Ascending aorta (tissue), 2 donors: Measurements from ENCODE around the gene MYLK3. TPM values are rescaled to one million over a fixed set of nuclear protein-coding genes. Genes with fewer than 3 reads are reported as not detected.
A peak's percentile ranks its signal among the peaks of the same experiment; 100 is the strongest.

Experiments used
- DNase-seq, 2 donors: peaks; one replicate each; pipeline ENCODE4 v3.0.0-alpha.2; 2019; ENCODE audit warnings: low spot score in 2 of 2
- H3K27ac ChIP-seq, 2 donors: fragments of 200-600 bp; sonication (generic); one replicate each; pipeline ENCODE4 v1.5.1; 2016 to 2017; ENCODE audit warnings: mild to moderate bottlenecking in 1 of 2
- H3K27me3 ChIP-seq: fragments of 200-600 bp; sonication (generic); one replicate; pipeline ENCODE4 v1.5.1; 2017
- H3K36me3 ChIP-seq, 2 donors: fragments of 200-600 bp; sonication (generic); one replicate each; pipeline ENCODE4 v1.5.1; 2016
- H3K4me1 ChIP-seq, 2 donors: fragments of 200-600 bp; sonication (generic); one replicate each; pipeline ENCODE4 v1.5.1; 2016 to 2017; ENCODE audit warnings: mild to moderate bottlenecking in 1 of 2
- H3K4me3 ChIP-seq, 2 donors: fragments of 200-600 bp; sonication (generic); one replicate each; pipeline ENCODE4 v1.5.1; 2016 to 2017; ENCODE audit warnings: mild to moderate bottlenecking in 1 of 2
- H3K9me3 ChIP-seq, 2 donors: fragments of 200-600 bp; sonication (generic); one replicate each; pipeline ENCODE4 v1.5.1; 2016
- intact Hi-C: fragments of 100-400 bp; cut with DNase I; formaldehyde crosslinking; loops from one replicate; pipeline ENCODE4 v1.15.1; 2023
- total RNA-seq: library from RNA; depleted of rRNA; stranded (reverse); fragments of >200 nt; gene quantifications from one replicate; pipeline ENCODE4 v1.1.0, GENCODE V29; 2016
- TF ChIP-seq, protein P1 (sequence below), 3 experiments: fragments of 200-600 bp in 2 of 3; fragments of 450-650 bp in 1 of 3; sonication (generic) in 2 of 3; IDR thresholded peaks; one replicate each; pipeline ENCODE4 v1.5.1; 2016 to 2019; ENCODE audit warnings: antibody characterized with exemption in 3 of 3, mild to moderate bottlenecking in 1 of 3, moderate library complexity in 1 of 3

MYLK3 gene
- total RNA-seq, 1 donor from 2014 or later = not detected

GRCh38 chr16:46693598-46693997, 54.5 kb downstream of the MYLK3 start:
- no peaks in the 10 kb centered on the region for H3K9me3 ChIP-seq
- no peaks in the 10 kb centered on the region for H3K27me3 ChIP-seq
- H3K27ac ChIP-seq = no peak overlapping the region
- peaks cover 7 to 9% of the 10 kb centered on the region in 2 donors for H3K4me1 ChIP-seq
- TF ChIP-seq, protein P1, sequence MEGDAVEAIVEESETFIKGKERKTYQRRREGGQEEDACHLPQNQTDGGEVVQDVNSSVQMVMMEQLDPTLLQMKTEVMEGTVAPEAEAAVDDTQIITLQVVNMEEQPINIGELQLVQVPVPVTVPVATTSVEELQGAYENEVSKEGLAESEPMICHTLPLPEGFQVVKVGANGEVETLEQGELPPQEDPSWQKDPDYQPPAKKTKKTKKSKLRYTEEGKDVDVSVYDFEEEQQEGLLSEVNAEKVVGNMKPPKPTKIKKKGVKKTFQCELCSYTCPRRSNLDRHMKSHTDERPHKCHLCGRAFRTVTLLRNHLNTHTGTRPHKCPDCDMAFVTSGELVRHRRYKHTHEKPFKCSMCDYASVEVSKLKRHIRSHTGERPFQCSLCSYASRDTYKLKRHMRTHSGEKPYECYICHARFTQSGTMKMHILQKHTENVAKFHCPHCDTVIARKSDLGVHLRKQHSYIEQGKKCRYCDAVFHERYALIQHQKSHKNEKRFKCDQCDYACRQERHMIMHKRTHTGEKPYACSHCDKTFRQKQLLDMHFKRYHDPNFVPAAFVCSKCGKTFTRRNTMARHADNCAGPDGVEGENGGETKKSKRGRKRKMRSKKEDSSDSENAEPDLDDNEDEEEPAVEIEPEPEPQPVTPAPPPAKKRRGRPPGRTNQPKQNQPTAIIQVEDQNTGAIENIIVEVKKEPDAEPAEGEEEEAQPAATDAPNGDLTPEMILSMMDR (IDR thresholded peaks at IDR 0.05) = no peak
- H3K36me3 ChIP-seq = no peaks in the 10 kb centered on the region
- no peak overlapping the region for H3K4me3 ChIP-seq
- intact Hi-C loops = no loop called here
- DNase-seq = no peak

GRCh38 chr16:46691726-46692125, 56.4 kb downstream of the MYLK3 start:
- H3K27ac ChIP-seq = no peak overlapping the region
- TF ChIP-seq, protein P1 (IDR thresholded peaks at IDR 0.05) = no peak
- H3K4me3 ChIP-seq = no peak overlapping the region
- no peaks in the 10 kb centered on the region for H3K9me3 ChIP-seq
- no peak for DNase-seq
- H3K4me1 ChIP-seq = peaks cover 7 to 17% of the 10 kb centered on the region in 2 donors
- intact Hi-C loops = no loop called here
- no peaks in the 10 kb centered on the region for H3K36me3 ChIP-seq
- no peaks in the 10 kb centered on the region for H3K27me3 ChIP-seq

- Histone ChIP-seq H3K36me3 (no peaks in the 10 kb centered on the region), H3K9me3 (no peaks in the 10 kb centered on the region), H3K27ac (peak overlapping the region in 1 of 2 donors; percentile 91), H3K4me3 (peak overlapping the region; percentile 87 to 89), H3K4me1 (peaks cover 7 to 19% of the 10 kb centered on the region in 2 donors), H3K27me3 (no peaks in the 10 kb centered on the region)
- intact Hi-C loops = no loop called here
- TF ChIP-seq, protein P1 (IDR thresholded peaks at IDR 0.05) = no peak
- DNase-seq = no peak
Measured at GRCh38 chr16:46690281-46691178, 57.6 kb downstream of the MYLK3 start.

GRCh38 chr16:46689365-46690280, 58.5 kb downstream of the MYLK3 start, which contains the start of gene ORC6:
Gene ORC6, plus strand, starts transcription at chr16:46689659. Its CDS starts 47 bp downstream, at chr16:46689706.
- TF ChIP-seq, protein P1 (IDR thresholded peaks at IDR 0.05) = peak in 1 of 3 experiments; percentile 29
- Histone ChIP-seq H3K27me3 (no peaks in the 10 kb centered on the region), H3K9me3 (no peaks in the 10 kb centered on the region), H3K4me3 (peak within 1 kb of the TSS; percentile 87 to 89), H3K4me1 (peaks cover 7 to 19% of the 10 kb centered on the region in 2 donors), H3K27ac (peak within 1 kb of the TSS; percentile 91 to 93), H3K36me3 (no peaks in the 10 kb centered on the region)
- intact Hi-C loops = loop anchor here (1.0 to 5.0 kb wide), 6 partner anchors 103 to 773 kb away; partner anchors contain the start of genes C16orf87, DNAJA2, GPT2 and ITFG1
- DNase-seq = peak; percentile 88 to 99

DNA sequence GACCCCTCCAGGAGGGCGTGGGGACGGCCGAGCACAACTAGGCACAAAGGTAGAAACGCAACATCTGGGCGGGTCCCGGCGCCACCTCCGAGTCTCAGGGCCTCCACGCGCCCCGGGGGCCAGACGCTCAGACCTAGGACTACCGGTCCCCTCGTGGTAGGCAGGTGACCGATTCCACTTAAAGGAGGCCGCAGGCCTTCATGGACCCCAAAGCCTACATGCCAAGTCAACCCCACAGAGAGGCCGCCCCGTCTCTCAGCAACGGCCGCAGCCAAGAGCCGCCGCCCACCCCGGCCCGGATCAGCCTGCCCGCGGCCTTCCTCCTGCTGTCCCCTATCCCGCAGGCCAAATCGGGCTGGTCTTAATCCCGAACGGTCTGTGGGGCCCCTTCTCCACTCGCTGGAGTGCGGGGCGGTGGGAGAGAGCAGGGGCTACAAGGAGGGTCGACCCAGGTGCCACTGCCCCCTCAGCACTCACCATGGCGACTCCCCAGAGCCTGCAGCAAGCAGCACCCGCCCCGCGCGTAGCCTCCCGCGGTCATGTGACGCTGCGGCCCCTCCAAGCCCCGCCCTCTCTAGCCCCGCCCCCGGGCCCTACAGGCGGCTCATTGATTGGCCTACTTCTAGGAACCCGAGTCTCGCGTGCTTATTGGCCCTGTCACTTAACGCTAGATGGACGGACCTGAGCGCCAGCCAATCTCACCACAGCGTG, 59.3 kb downstream of the MYLK3 start, which contains the start of gene VPS35:
TSS of gene VPS35 (minus strand) at position 525 of the 711 bp plus-strand sequence. CDS start at position 480, 45 bp downstream.
- intact Hi-C loops = loop anchor here (1.0 to 5.0 kb wide), 6 partner anchors 103 to 773 kb away; partner anchors contain the start of genes C16orf87, DNAJA2, GPT2 and ITFG1

More for the DNA sequence above, 59.3 kb downstream of the MYLK3 start, which contains the start of gene VPS35:
- Histone ChIP-seq H3K4me1 (peaks cover 7 to 19% of the 10 kb centered on the region in 2 donors), H3K36me3 (no peaks in the 10 kb centered on the region), H3K4me3 (peak within 1 kb of the TSS; percentile 87 to 89), H3K27me3 (no peaks in the 10 kb centered on the region), H3K27ac (peak within 1 kb of the TSS; percentile 91 to 93), H3K9me3 (no peaks in the 10 kb centered on the region)
- TF ChIP-seq, protein P1 (IDR thresholded peaks at IDR 0.05) = no peak
- peak; percentile 99 to 100 for DNase-seq
